HTERT RPE-1 (cell line): ENCODE results near the gene ITGB1.

Experiments
- in situ Hi-C: fragments of 300-500 bp; cut with MboI; formaldehyde crosslinking; loops from 4 replicates; pipeline ENCODE4 v1.14.3; 2020; ENCODE audit warnings: low sequenced_read_pairs

The ITGB1 gene

GRCh38 chr10:32893916-32894664 lies 63.9 kb downstream of the ITGB1 start:
- in situ Hi-C loops: no loop called here

DNA sequence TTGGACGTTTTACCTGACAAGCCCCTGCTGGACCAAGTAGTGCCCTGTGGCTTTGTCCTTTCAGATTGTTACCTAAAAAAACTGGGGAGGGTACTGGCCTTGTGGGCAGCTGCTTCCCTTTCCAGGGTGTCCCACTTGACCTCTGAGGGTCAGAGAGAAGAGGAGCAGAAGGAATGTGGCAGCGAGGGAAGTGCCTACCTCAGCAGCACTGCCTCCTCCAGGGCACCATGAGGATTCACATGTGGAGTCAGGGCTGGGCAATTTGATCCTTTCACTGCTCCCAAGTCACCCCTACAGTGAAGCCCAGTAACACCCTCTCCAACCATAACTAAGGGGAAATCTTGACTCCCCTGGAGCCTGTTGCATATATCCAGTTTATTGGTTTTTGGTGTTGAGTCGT lies 64.6 kb downstream of the ITGB1 start:
- in situ Hi-C loops: no loop called here

- in situ Hi-C loops: no loop called here
These were observed 66.8 kb downstream of the ITGB1 start for GRCh38 chr10:32891261-32891660.

DNA sequence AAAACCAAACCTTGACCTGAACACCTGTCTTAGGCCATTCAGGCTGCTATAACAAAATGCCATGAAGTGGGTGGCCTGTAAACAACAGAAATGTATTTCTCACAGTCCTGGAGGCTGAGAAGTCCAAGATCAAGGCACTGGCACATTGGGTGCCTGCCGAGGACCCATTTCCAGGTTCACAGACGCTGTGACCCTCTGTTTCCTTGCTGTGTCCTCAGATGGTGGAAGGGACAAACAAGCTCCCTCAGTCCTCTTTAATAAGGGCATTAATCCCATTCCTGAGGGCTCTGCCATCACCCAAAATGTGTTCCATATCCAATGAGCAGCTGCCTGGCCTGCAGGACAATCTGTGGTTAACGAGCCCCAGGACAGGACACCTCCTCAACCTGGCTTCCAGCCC lies 67.6 kb downstream of the ITGB1 start:
- in situ Hi-C loops: no loop called here

- in situ Hi-C loops: no loop called here
These were observed 68.3 kb downstream of the ITGB1 start for GRCh38 chr10:32889631-32890212.

GRCh38 chr10:32888161-32888927 lies 69.7 kb downstream of the ITGB1 start:
- in situ Hi-C loops: no loop called here

DNA sequence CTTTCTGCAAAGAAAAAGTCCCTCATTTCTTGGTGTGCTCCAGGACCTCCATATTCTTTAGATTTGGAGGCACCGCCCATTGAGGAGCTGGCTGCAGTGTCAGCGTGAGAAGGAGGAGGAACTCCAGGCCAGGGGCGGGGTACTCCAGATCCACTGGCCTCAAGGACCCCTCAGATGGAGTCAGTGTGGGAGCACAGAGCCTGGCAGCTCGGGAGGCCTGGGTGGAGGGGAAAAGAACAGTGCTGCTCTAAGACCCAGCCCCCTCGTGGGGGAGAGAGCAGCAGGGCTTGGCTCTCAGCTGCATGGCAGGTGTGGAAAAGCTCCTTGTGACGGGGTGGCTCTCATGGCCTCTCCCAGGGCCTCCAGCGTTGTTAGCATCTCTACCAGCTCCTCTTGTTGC lies 70.5 kb downstream of the ITGB1 start:
- in situ Hi-C loops: no loop called here

DNA sequence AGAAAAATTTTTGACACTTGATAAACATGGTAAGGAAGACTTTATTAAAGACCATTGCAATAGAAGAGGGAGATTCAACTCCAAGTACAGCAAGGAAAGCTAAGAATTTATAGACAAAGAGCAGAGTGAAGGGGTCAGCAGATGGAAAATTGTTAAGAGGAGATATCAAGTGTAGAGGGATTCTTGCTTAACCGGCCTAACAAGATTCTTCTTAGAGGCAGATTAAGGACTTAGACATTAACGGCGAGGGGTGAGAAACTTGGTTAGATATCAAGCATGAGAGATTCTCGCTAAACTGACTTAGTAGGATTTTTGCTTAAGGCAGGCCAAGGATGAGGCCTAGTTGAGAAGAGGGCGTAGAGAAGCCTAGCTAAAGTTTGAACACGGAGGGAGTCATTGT lies 76.0 kb downstream of the ITGB1 start:
- in situ Hi-C loops: no loop called here

- in situ Hi-C loops: no loop called here
These were observed 79.4 kb downstream of the ITGB1 start for GRCh38 chr10:32878646-32879045.

DNA sequence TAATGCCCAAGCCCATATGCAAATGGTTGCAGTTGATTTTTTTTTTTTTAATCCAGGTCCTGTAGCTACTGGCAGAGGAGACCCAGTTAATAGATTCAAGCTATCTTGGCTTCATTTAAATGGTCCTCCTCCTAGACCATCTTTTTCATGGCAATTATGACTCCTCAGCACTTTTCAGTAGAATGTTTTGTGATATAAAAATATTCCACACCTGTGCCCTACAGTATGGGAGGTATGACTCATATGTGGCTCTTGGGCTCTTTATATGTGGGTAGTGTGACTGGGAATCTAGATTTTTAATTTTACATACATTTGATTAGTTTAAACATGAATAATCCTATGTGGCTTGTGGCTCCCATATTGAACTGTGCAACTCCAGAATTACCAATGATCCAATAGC lies 80.1 kb downstream of the ITGB1 start:
- in situ Hi-C loops: no loop called here

GRCh38 chr10:32865170-32865569 lies 92.9 kb downstream of the ITGB1 start:
- in situ Hi-C loops: no loop called here

DNA sequence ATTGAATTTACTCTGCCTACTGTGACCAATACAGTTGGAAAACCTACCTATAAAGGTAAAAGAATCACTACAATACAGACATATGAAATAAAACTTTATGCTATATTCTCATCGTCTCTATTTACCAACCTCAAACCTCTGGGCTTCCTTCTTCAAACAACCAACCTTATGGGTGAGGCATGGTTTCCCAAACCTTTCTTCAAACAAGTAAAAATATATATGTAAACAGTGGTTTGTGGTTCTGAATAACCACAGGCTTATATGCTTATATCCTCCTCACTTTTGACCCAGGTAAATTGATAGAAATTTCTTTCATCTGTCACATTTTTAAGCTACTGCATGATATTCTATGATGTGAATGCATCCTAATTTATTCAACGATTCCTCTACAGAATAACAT lies 103.6 kb downstream of the ITGB1 start:
- in situ Hi-C loops: no loop called here

DNA sequence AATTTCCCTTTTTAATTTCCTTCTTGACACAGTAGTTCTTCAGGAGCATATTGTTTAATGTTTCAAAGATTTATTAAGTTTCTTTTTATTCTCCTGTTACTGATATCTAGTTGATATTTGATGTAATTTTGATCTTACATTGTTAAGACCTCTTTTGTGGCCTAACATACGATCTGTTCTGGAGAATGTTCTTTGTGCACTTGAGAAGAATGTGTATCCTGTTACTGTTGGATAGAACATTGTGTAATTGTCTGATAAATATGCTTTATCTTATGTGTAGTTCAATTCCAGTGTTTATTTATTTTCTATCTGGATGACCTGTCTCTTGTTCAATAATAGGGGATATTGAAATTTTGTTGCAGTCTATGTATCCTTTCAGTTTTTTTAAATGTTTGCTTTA lies 106.7 kb downstream of the ITGB1 start:
- in situ Hi-C loops: no loop called here
